HG03460 (cell line): ENCODE measurements around the gene ZG16B.

ENCODE experiments used
- ATAC-seq: cut with Tn5 transposase; IDR thresholded peaks from one replicate; pipeline ENCODE4 v1.9.1; 2021; ENCODE audit not compliant: unreplicated experiment

ZG16B gene

GRCh38 chr16:2804728-2805127 lies 25.4 kb upstream of the ZG16B start:
- no peak for ATAC-seq

- ATAC-seq: no peak
Measured at GRCh38 chr16:2806286-2806685, 23.8 kb upstream of the ZG16B start.

GRCh38 chr16:2808181-2808580 lies 21.9 kb upstream of the ZG16B start:
- ATAC-seq: no peak

- ATAC-seq: no peak
Measured at GRCh38 chr16:2809149-2809760, 20.8 kb upstream of the ZG16B start.

- no peak for ATAC-seq
Measured at GRCh38 chr16:2810651-2811050, 19.5 kb upstream of the ZG16B start.

GRCh38 chr16:2811703-2812471 lies 18.2 kb upstream of the ZG16B start:
- ATAC-seq: no peak

- no peak for ATAC-seq
Measured at GRCh38 chr16:2813771-2814221, 16.3 kb upstream of the ZG16B start.

- ATAC-seq: no peak
Measured at GRCh38 chr16:2814551-2815298, 15.4 kb upstream of the ZG16B start.

- ATAC-seq: no peak
Measured at GRCh38 chr16:2815299-2815771, 14.8 kb upstream of the ZG16B start.

- no peak for ATAC-seq
Measured at GRCh38 chr16:2816751-2817339, 13.3 kb upstream of the ZG16B start, which contains the start of gene PRSS21. TSS of gene PRSS21 (plus strand) at chr16:2817237. CDS start at chr16:2817269, 32 bp downstream.

GRCh38 chr16:2817340-2818271 lies 12.5 kb upstream of the ZG16B start:
- no peak for ATAC-seq

GRCh38 chr16:2818272-2818876 lies 11.7 kb upstream of the ZG16B start:
- ATAC-seq: no peak

GRCh38 chr16:2819179-2819938 lies 10.7 kb upstream of the ZG16B start:
- ATAC-seq: no peak

- ATAC-seq: no peak
Measured at GRCh38 chr16:2819939-2820835, 9.9 kb upstream of the ZG16B start.

GRCh38 chr16:2820836-2821486 lies 9.1 kb upstream of the ZG16B start:
- ATAC-seq: no peak

- no peak for ATAC-seq
Measured at GRCh38 chr16:2821487-2822157, 8.5 kb upstream of the ZG16B start.

GRCh38 chr16:2822158-2822495 lies 8.0 kb upstream of the ZG16B start:
- no peak for ATAC-seq
